K562 (cell line): ENCODE measurements around the gene LAMB3. TPM values are rescaled to one million over a fixed set of nuclear protein-coding genes. Genes with fewer than 3 reads are reported as not detected.

Experiments
- DDX20 ChIP-seq: fragments of 450-650 bp; IDR thresholded peaks from 2 replicates; pipeline ENCODE4 v1.6.1; 2016; ENCODE audit warnings: missing genetic modification characterization, low read depth, mild to moderate bottlenecking, missing compliant biosample characterization, moderate library complexity
- FOXO4 ChIP-seq: fragments of 450-650 bp; formaldehyde crosslinking; IDR thresholded peaks from 2 replicates; pipeline ENCODE4 v1.4.0; 2020; ENCODE audit warnings: mild to moderate bottlenecking, moderate library complexity
- KLF16 ChIP-seq: IDR thresholded peaks from 2 replicates; pipeline ENCODE4 v1.6.1; 2016; ENCODE audit warnings: antibody characterized with exemption
- KLF6 ChIP-seq: fragments of 250-450 bp; sonication (Bioruptor Pico); IDR thresholded peaks from 2 replicates; pipeline ENCODE4 v1.4.0; 2020; ENCODE audit warnings: mild to moderate bottlenecking, moderate library complexity, borderline replicate concordance
- PTBP1 ChIP-seq: fragments of 200-400 bp; formaldehyde crosslinking; IDR thresholded peaks from 2 replicates; pipeline ENCODE4 v1.6.1; 2017; ENCODE audit warnings: low read depth, low read length
- RERE ChIP-seq: sonication (generic); formaldehyde crosslinking; IDR thresholded peaks from 2 replicates; pipeline ENCODE4 v1.8.0; 2023; ENCODE audit warnings: missing genetic modification reagents, mild to moderate bottlenecking, borderline replicate concordance
- TAF7 ChIP-seq: fragments of 450-650 bp; IDR thresholded peaks from 2 replicates; pipeline ENCODE4 v1.6.1; 2016; ENCODE audit warnings: missing genetic modification characterization, missing compliant biosample characterization
- YY1 ChIP-seq, 3 experiments: IDR thresholded peaks; 2 replicates each; pipeline ENCODE4 v1.6.1; 2011; ENCODE audit warnings: low read length in 2 of 3, mild to moderate bottlenecking in 2 of 3, moderate library complexity in 2 of 3, borderline replicate concordance in 1 of 3, control low read depth in 1 of 3, low read depth in 1 of 3; ENCODE audit not compliant: insufficient read depth in 3 of 3, insufficient replicate concordance in 2 of 3, control insufficient read depth in 1 of 3, insufficient read length in 1 of 3; ENCODE audit errors: extremely low read depth in 1 of 3
- ZNF217 ChIP-seq: sonication (generic); formaldehyde crosslinking; IDR thresholded peaks from 2 replicates; pipeline ENCODE4 v1.8.0; 2022; ENCODE audit warnings: mild to moderate bottlenecking, missing genetic modification reagents
- ZNF263 ChIP-seq: sonication (generic); formaldehyde crosslinking; IDR thresholded peaks from 2 replicates; pipeline ENCODE4 v1.8.0; 2022; ENCODE audit warnings: mild to moderate bottlenecking, missing genetic modification reagents, borderline replicate concordance
- ZNF384 ChIP-seq: IDR thresholded peaks from 2 replicates; pipeline ENCODE4 v1.6.1; 2012; ENCODE audit warnings: low read depth, low read length, improper control_type of control experiment
- polyA plus RNA-seq, 8 experiments: library from polyadenylated mRNA; depleted of rRNA in 4 of 8; stranded (reverse) in 5 of 8; unstranded in 3 of 8; fragments of >200 nt; fragmentation: Nextera tagmentation in 2 of 8; fragmentation: Illumina TruSeq in 1 of 8; extraction: Ambion mirVana in 2 of 8; extraction: Trizol in 1 of 8; gene quantifications; 2 replicates each; pipeline versions ENCODE4 v1.2.1 to v1.2.3, GENCODE V29; 2011 to 2014; ENCODE audit warnings: inconsistent platforms in 1 of 8, missing spikeins in 1 of 8
- total RNA-seq, 7 experiments: library from RNA; depleted of rRNA in 6 of 7; stranded (reverse); fragments of >200 nt in 6 of 7; fragmentation: Illumina TruSeq in 2 of 7; extraction: Trizol in 2 of 7; gene quantifications; 2 replicates each; pipeline versions ENCODE4 v1.2.1 to v1.2.3, GENCODE V29; 2011 to 2021; ENCODE audit warnings: low replicate concordance in 1 of 7
- TF ChIP-seq, protein P1 (sequence below), 2 experiments: fragments of 450-650 bp; conservative IDR thresholded peaks; 2 replicates each; pipeline ENCODE4 v1.6.1; 2017; ENCODE audit warnings: mild to moderate bottlenecking in 2 of 2, moderate library complexity in 2 of 2
- TF ChIP-seq, protein P2 (sequence below), 2 experiments: fragments of 450-650 bp in 1 of 2; sonication (generic) in 1 of 2; formaldehyde crosslinking; conservative IDR thresholded peaks; 2 replicates each; pipeline versions ENCODE4 v1.4.0 to v1.8.1; 2020 to 2022; ENCODE audit warnings: mild to moderate bottlenecking in 1 of 2, missing genetic modification reagents in 1 of 2
- TF ChIP-seq, protein P3 (sequence below): fragments of 450-650 bp; formaldehyde crosslinking; IDR thresholded peaks from 2 replicates; pipeline ENCODE4 v1.4.0; 2022; ENCODE audit warnings: missing genetic modification characterization

LAMB3 gene
- total and polyA plus RNA-seq, 9 of the 15 experiments (the other 6 are each of a cell fraction or from before 2014, with no cell fraction given): 0.08 to 1.3 (median 0.91) TPM

DNA sequence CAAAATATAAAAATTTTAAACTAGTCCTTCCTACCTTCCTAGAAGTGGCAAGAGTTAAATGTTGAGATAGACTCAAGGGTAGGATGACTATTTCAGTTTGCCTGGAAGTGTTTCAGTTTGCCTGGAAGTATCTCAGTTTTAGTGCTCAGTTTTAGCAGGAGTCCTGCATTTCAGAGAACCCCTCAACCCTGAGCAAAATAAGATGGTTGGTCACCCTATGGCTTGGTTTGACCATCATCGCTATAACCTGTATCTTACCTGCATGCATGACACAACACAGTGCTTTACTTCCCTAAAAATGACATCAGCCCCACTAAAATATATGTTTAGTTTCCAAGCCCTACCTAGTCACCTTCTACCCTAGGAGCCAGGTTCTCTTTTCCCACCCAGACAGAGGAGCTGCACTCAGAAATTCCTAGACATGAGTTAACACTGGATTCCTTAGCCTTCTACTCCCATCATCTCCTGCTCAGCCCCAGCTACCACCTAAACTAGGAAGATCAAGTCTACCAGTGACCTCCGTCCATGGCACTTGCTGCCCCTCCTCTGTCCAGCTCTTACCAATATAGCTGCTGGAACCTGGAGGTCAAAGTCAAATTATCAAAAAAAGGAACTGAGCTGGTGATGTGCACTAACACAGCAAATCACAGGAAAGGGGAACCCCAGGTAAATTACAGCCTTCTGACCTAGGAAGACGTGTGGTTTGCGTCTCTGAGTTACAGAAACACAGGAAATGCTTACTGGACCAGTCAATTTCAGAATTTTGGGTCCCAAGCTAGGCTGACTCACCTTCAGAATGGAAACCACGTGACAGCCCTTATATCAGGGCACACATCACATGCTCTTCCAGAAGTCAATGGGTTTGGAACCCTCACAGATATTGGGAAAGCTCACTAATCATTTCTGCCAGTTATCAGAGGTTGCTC, 20.7 kb upstream of the LAMB3 start (continued):
- TF ChIP-seq KLF6 (CRISPR knock-in tag): peak; percentile 49; the same call in 1 of the 2 replicates
- TF ChIP-seq YY1 (IDR thresholded peaks at IDR 0.05; ENCODE audit: borderline replicate concordance in 1 of 3, control insufficient read depth in 1 of 3, extremely low read depth in 1 of 3, insufficient read depth in 3 of 3, insufficient read length in 1 of 3, insufficient replicate concordance in 2 of 3, low read depth in 1 of 3, low read length in 2 of 3): no peak
- TF ChIP-seq, protein P1, sequence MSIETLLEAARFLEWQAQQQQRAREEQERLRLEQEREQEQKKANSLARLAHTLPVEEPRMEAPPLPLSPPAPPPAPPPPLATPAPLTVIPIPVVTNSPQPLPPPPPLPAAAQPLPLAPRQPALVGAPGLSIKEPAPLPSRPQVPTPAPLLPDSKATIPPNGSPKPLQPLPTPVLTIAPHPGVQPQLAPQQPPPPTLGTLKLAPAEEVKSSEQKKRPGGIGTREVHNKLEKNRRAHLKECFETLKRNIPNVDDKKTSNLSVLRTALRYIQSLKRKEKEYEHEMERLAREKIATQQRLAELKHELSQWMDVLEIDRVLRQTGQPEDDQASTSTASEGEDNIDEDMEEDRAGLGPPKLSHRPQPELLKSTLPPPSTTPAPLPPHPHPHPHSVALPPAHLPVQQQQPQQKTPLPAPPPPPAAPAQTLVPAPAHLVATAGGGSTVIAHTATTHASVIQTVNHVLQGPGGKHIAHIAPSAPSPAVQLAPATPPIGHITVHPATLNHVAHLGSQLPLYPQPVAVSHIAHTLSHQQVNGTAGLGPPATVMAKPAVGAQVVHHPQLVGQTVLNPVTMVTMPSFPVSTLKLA (conservative IDR thresholded peaks at IDR 0.05): no peak
- TF ChIP-seq ZNF384: no peak
- no peak for TF ChIP-seq ZNF217 (CRISPR knock-in tag)
- TF ChIP-seq FOXO4: no peak
- no peak for TF ChIP-seq RERE
- TF ChIP-seq, protein P2, sequence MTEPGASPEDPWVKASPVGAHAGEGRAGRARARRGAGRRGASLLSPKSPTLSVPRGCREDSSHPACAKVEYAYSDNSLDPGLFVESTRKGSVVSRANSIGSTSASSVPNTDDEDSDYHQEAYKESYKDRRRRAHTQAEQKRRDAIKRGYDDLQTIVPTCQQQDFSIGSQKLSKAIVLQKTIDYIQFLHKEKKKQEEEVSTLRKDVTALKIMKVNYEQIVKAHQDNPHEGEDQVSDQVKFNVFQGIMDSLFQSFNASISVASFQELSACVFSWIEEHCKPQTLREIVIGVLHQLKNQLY (CRISPR knock-in tag; conservative IDR thresholded peaks at IDR 0.05): no peak
- TF ChIP-seq ZNF263: no peak
- no peak for TF ChIP-seq DDX20 (tag)
- no peak for TF ChIP-seq PTBP1
- TF ChIP-seq TAF7 (tag): no peak
- no peak for TF ChIP-seq KLF16
- TF ChIP-seq, protein P3, sequence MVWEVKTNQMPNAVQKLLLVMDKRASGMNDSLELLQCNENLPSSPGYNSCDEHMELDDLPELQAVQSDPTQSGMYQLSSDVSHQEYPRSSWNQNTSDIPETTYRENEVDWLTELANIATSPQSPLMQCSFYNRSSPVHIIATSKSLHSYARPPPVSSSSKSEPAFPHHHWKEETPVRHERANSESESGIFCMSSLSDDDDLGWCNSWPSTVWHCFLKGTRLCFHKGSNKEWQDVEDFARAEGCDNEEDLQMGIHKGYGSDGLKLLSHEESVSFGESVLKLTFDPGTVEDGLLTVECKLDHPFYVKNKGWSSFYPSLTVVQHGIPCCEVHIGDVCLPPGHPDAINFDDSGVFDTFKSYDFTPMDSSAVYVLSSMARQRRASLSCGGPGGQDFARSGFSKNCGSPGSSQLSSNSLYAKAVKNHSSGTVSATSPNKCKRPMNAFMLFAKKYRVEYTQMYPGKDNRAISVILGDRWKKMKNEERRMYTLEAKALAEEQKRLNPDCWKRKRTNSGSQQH (CRISPR knock-in tag): 0 out of 2 replicates have a peak, but pooled peaks have one; percentile 27
